SK-N-SH (cell line): ENCODE results near the gene SERPINE1. TPM values are rescaled to one million over a fixed set of nuclear protein-coding genes. Genes with fewer than 3 reads are reported as not detected.

Experiments used
- CTCF ChIA-PET: fragments of 300-600, 350-600 bp; formaldehyde crosslinking; extraction: SDS; loops from one replicate; lab custom pipeline; 2021; lab: Yijun Ruan, JAX
- POLR2A ChIA-PET: fragments of 350-600 bp; sonication (Branson Sonifier 250); formaldehyde crosslinking; extraction: SDS; loops from one replicate; lab custom pipeline; 2020; ENCODE audit warnings: antibody characterized with exemption, inconsistent platforms; lab: Yijun Ruan, JAX
- DNase-seq: peaks from one replicate; pipeline ENCODE4 v3.0.0; 2012
- H2AFZ ChIP-seq: fragments of 200-600 bp; sonication (generic); 2 replicates; pipeline ENCODE4 v1.8.1; 2016; ENCODE audit warnings: antibody characterized with exemption, mild to moderate bottlenecking, low read depth
- H3F3A ChIP-seq: fragments of 200-600 bp; sonication (generic); replicated peaks from 2 replicates; pipeline ENCODE3; 2016; ENCODE audit warnings: antibody characterized with exemption, mild to moderate bottlenecking; ENCODE audit not compliant: insufficient read depth
- H3K27ac ChIP-seq, 2 experiments: fragments of 200-500 bp in 1 of 2; fragments of 200-600 bp in 1 of 2; sonication (Bioruptor generic) in 1 of 2; sonication (generic), shearing (Covaris generic) in 1 of 2; 2 replicates each; pipeline versions ENCODE4 v1.5.1 to v1.6.1; 2014 to 2016; ENCODE audit warnings: low read depth in 2 of 2, inconsistent platforms in 1 of 2, low read length in 1 of 2, mild to moderate bottlenecking in 1 of 2, mixed read lengths in 1 of 2
- H3K27me3 ChIP-seq: fragments of 200-600 bp; sonication (generic), shearing (Covaris generic); 2 replicates; pipeline ENCODE4 v1.6.1; 2016; ENCODE audit warnings: mixed run types; ENCODE audit not compliant: insufficient read depth
- H3K36me3 ChIP-seq, 2 experiments: fragments of 200-500 bp in 1 of 2; fragments of 200-600 bp in 1 of 2; sonication (Bioruptor generic) in 1 of 2; sonication (generic) in 1 of 2; replicated peaks in 1 of 2; 2 replicates each; pipeline versions ENCODE3 to v1.5.1; 2014 to 2016; ENCODE audit warnings: low read length in 1 of 2, mild to moderate bottlenecking in 1 of 2; ENCODE audit not compliant: insufficient read depth in 2 of 2, control insufficient read depth in 1 of 2
- H3K4me1 ChIP-seq, 2 experiments: fragments of 200-500 bp in 1 of 2; fragments of 200-600 bp in 1 of 2; sonication (Bioruptor generic) in 1 of 2; sonication (generic), shearing (Covaris generic) in 1 of 2; 2 replicates each; pipeline versions ENCODE4 v1.5.1 to v1.6.1; 2014 to 2016; ENCODE audit warnings: low read depth in 1 of 2, low read length in 1 of 2, mixed run types in 1 of 2; ENCODE audit not compliant: insufficient read depth in 2 of 2, control insufficient read depth in 1 of 2
- H3K4me2 ChIP-seq: fragments of 200-600 bp; sonication (generic), shearing (Covaris generic); 2 replicates; pipeline ENCODE4 v1.6.1; 2017; ENCODE audit warnings: mixed run types
- H3K4me3 ChIP-seq, 2 experiments: fragments of 200-500 bp in 1 of 2; fragments of 200-600 bp in 1 of 2; sonication (Bioruptor generic) in 1 of 2; sonication (generic), shearing (Covaris generic) in 1 of 2; 2 replicates each; pipeline versions ENCODE4 v1.5.1 to v1.8.1; 2014 to 2016; ENCODE audit warnings: low read depth in 2 of 2, inconsistent platforms in 1 of 2, low read length in 1 of 2, mild to moderate bottlenecking in 1 of 2, mixed read lengths in 1 of 2, moderate library complexity in 1 of 2
- H3K79me2 ChIP-seq: fragments of 200-600 bp; sonication (generic); 2 replicates; pipeline ENCODE4 v1.8.1; 2017; ENCODE audit warnings: mild to moderate bottlenecking; ENCODE audit not compliant: insufficient read depth
- H3K9ac ChIP-seq: fragments of 200-600 bp; sonication (generic); 2 replicates; pipeline ENCODE4 v1.6.1; 2017; ENCODE audit warnings: mixed run types
- H3K9me2 ChIP-seq: fragments of 200-600 bp; sonication (generic); 2 replicates; pipeline ENCODE4 v1.6.1; 2017; ENCODE audit warnings: mixed run types
- H3K9me3 ChIP-seq: fragments of 200-600 bp; sonication (generic); 2 replicates; pipeline ENCODE4 v1.6.1; 2017; ENCODE audit warnings: mixed run types, mild to moderate bottlenecking, moderate library complexity
- H4K20me1 ChIP-seq: fragments of 200-600 bp; sonication (generic); 2 replicates; pipeline ENCODE4 v1.6.1; 2017; ENCODE audit warnings: mild to moderate bottlenecking, mixed run types; ENCODE audit not compliant: insufficient read depth
- CHD2 ChIP-seq: fragments of 150-350 bp; IDR thresholded peaks from 2 replicates; pipeline ENCODE4 v1.6.1; 2018; ENCODE audit warnings: low read length; ENCODE audit not compliant: partially characterized antibody
- FOSL2 ChIP-seq: IDR thresholded peaks from 2 replicates; pipeline ENCODE4 v1.4.0; 2012; ENCODE audit warnings: low read depth, mild to moderate bottlenecking, moderate library complexity, borderline replicate concordance
- JUND ChIP-seq: IDR thresholded peaks from 2 replicates; pipeline ENCODE4 v1.4.0; 2012
- MEF2A ChIP-seq: IDR thresholded peaks from 2 replicates; pipeline ENCODE4 v1.4.0; 2012; ENCODE audit warnings: low read depth, borderline replicate concordance
- NRF1 ChIP-seq: IDR thresholded peaks from 2 replicates; pipeline ENCODE4 v1.6.1; 2012; ENCODE audit warnings: low read depth, mild to moderate bottlenecking, low read length
- SMC3 ChIP-seq: IDR thresholded peaks from 2 replicates; pipeline ENCODE4 v1.6.1; 2012; ENCODE audit warnings: low read depth, low read length, improper control_type of control experiment
- YY1 ChIP-seq: IDR thresholded peaks from 2 replicates; pipeline ENCODE4 v1.4.0; 2012; ENCODE audit warnings: low read depth, mild to moderate bottlenecking
- WGBS: methylation state at CpG from one replicate; pipeline ENCODE4 v1.1.6; 2017; ENCODE audit warnings: low lambda C conversion rate; 5-methylcytosine and 5-hydroxymethylcytosine counted together
- polyA plus RNA-seq, 3 experiments: library from polyadenylated mRNA; depleted of rRNA; stranded (reverse); fragments of >200 nt; gene quantifications; 2 replicates each; pipeline ENCODE4 v1.2.3, GENCODE V29; 2012
- TF ChIP-seq, protein P1 (sequence below): fragments of 200-600 bp; sonication (generic); IDR thresholded peaks from 2 replicates; pipeline ENCODE4 v1.6.1; 2017; ENCODE audit warnings: antibody characterized with exemption, mild to moderate bottlenecking, moderate library complexity
- TF ChIP-seq, protein P2 (sequence below): fragments of 150-350 bp; IDR thresholded peaks from 2 replicates; pipeline ENCODE4 v1.6.1; 2017; ENCODE audit warnings: antibody characterized with exemption, low read length, low read depth, borderline replicate concordance
- TF ChIP-seq, protein P3 (sequence below): IDR thresholded peaks from 2 replicates; pipeline ENCODE4 v1.4.0; 2012; ENCODE audit warnings: low read depth, borderline replicate concordance
- TF ChIP-seq, protein P4 (sequence below): IDR thresholded peaks from 2 replicates; pipeline ENCODE4 v1.6.1; 2012; ENCODE audit warnings: mild to moderate bottlenecking, low read depth, low read length, moderate library complexity

The SERPINE1 gene
- polyA plus RNA-seq, 1 of the 3 experiments (the other 2 are of a cell fraction), result 4,174 TPM

DNA sequence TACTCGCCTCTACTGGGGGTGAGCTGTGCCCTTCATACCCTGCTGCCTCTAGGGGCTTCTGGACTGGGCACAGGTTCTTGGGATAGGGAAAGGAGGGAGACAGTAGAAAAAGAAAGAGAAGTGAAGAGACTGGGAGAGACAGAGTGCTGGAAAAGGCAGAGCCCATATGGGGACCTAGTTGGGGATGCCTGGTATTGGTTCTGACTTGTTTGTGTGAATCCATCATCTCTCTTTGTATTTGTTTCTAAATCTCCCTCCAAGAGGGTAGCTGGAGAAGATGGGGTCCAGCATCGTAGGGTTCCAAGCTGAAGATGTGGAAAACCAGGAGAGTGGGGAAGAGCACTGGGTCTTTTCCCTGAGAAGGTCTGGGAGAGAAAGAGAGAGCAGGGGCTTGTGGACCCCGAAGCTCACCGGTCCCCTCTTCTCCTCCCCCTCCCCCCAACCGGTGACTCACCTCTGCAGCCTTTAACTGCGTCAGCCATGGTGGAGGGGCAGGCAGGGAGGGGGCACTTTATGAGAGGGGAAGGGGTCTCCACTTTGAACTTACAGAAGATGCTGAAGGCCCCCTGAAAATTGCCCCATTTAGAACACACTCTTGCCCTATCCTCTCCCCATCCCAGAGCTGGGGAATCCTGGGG, 41.6 kb downstream of the SERPINE1 start:
- H3K9ac ChIP-seq, result no peak overlapping the region
- peak overlapping the region in 1 of 2 experiments; percentile 67; a peak in 2 of 4 replicates for H3K27ac ChIP-seq
- H3K9me3 ChIP-seq, result no peaks in the 10 kb centered on the region
- peak overlapping the region; percentile 98 for H3K4me2 ChIP-seq
- no peak for DNase-seq
- TF ChIP-seq YY1, result no peak
- TF ChIP-seq, protein P1, sequence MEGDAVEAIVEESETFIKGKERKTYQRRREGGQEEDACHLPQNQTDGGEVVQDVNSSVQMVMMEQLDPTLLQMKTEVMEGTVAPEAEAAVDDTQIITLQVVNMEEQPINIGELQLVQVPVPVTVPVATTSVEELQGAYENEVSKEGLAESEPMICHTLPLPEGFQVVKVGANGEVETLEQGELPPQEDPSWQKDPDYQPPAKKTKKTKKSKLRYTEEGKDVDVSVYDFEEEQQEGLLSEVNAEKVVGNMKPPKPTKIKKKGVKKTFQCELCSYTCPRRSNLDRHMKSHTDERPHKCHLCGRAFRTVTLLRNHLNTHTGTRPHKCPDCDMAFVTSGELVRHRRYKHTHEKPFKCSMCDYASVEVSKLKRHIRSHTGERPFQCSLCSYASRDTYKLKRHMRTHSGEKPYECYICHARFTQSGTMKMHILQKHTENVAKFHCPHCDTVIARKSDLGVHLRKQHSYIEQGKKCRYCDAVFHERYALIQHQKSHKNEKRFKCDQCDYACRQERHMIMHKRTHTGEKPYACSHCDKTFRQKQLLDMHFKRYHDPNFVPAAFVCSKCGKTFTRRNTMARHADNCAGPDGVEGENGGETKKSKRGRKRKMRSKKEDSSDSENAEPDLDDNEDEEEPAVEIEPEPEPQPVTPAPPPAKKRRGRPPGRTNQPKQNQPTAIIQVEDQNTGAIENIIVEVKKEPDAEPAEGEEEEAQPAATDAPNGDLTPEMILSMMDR, result peak; percentile 11
- TF ChIP-seq JUND, result peak; percentile 33; the same call in 1 of the 2 replicates
- peak; percentile 79 for TF ChIP-seq FOSL2
- no peak for TF ChIP-seq CHD2
- TF ChIP-seq, protein P2, sequence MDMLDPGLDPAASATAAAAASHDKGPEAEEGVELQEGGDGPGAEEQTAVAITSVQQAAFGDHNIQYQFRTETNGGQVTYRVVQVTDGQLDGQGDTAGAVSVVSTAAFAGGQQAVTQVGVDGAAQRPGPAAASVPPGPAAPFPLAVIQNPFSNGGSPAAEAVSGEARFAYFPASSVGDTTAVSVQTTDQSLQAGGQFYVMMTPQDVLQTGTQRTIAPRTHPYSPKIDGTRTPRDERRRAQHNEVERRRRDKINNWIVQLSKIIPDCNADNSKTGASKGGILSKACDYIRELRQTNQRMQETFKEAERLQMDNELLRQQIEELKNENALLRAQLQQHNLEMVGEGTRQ, result no peak
- TF ChIP-seq, protein P3, sequence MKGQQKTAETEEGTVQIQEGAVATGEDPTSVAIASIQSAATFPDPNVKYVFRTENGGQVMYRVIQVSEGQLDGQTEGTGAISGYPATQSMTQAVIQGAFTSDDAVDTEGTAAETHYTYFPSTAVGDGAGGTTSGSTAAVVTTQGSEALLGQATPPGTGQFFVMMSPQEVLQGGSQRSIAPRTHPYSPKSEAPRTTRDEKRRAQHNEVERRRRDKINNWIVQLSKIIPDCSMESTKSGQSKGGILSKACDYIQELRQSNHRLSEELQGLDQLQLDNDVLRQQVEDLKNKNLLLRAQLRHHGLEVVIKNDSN, result no peak
- no peak for TF ChIP-seq MEF2A
- TF ChIP-seq, protein P4, sequence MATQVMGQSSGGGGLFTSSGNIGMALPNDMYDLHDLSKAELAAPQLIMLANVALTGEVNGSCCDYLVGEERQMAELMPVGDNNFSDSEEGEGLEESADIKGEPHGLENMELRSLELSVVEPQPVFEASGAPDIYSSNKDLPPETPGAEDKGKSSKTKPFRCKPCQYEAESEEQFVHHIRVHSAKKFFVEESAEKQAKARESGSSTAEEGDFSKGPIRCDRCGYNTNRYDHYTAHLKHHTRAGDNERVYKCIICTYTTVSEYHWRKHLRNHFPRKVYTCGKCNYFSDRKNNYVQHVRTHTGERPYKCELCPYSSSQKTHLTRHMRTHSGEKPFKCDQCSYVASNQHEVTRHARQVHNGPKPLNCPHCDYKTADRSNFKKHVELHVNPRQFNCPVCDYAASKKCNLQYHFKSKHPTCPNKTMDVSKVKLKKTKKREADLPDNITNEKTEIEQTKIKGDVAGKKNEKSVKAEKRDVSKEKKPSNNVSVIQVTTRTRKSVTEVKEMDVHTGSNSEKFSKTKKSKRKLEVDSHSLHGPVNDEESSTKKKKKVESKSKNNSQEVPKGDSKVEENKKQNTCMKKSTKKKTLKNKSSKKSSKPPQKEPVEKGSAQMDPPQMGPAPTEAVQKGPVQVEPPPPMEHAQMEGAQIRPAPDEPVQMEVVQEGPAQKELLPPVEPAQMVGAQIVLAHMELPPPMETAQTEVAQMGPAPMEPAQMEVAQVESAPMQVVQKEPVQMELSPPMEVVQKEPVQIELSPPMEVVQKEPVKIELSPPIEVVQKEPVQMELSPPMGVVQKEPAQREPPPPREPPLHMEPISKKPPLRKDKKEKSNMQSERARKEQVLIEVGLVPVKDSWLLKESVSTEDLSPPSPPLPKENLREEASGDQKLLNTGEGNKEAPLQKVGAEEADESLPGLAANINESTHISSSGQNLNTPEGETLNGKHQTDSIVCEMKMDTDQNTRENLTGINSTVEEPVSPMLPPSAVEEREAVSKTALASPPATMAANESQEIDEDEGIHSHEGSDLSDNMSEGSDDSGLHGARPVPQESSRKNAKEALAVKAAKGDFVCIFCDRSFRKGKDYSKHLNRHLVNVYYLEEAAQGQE, result no peak
- TF ChIP-seq NRF1, result no peak
- TF ChIP-seq SMC3, result no peak
- H3K36me3 ChIP-seq, result no peaks in the 10 kb centered on the region
- CTCF ChIA-PET, result interaction anchor here (0.7 to 2.9 kb wide), 13 partner anchors 9 to 114 kb away, joined by 3 to 26 read pairs (median 4); partner anchors contain the start of gene AP1S1
- no peaks in the 10 kb centered on the region for H3K9me2 ChIP-seq
- no peaks in the 10 kb centered on the region for H3K79me2 ChIP-seq
- peaks cover 36 to 61% of the 10 kb centered on the region in 2 experiments for H3K4me1 ChIP-seq
- peak overlapping the region in 1 of 2 experiments; percentile 43; a peak in 2 of 4 replicates for H3K4me3 ChIP-seq
- H3F3A ChIP-seq, result peaks cover 37% of the 10 kb centered on the region
- whole genome bisulfite sequencing, result 7% methylated on average over 6 of the region's 6 CpGs
- H2AFZ ChIP-seq, result no peak overlapping the region
- POLR2A ChIA-PET, result interaction anchor here (0.5 to 1.4 kb wide), 5 partner anchors 10 to 73 kb away, joined by 3 to 7 read pairs (median 3); partner anchors contain the start of gene NAT16
- H4K20me1 ChIP-seq, result peaks cover 17% of the 10 kb centered on the region
- no peaks in the 10 kb centered on the region; the same call in 1 of the 2 replicates for H3K27me3 ChIP-seq
